Measurements from ENCODE around the gene C1QL4.
"Not testable (repeated sequence)": the region's sequence is repeated elsewhere in the genome, so short reads cannot be mapped to it uniquely, and the experiment has no call there.

The C1QL4 gene

DNA sequence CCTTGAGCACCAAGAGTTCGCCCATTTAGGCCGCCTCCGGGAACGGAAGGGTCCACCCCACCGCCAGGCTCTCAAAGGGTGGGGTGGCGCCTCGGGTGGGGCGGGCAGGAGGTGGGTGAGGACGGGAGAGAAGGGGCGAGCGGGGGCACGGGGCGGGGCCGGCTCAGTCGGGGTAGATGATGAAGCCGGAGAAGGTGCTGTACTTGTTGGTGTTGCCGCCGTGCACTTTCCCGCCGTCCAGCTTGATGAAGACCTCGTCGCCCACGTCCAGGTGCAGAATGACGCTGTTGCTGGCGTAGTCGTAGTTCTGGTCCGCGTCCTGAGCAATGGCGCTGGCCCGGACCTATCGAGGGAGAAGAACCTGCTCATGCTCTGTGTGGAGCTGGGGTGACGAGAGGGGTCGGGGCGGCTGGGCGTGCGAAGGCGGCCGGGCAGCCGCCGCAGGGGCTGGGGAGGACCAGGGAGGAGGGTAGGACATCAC lies 4.1 kb downstream of the C1QL4 start:
- no peak for DNase-seq

DNA sequence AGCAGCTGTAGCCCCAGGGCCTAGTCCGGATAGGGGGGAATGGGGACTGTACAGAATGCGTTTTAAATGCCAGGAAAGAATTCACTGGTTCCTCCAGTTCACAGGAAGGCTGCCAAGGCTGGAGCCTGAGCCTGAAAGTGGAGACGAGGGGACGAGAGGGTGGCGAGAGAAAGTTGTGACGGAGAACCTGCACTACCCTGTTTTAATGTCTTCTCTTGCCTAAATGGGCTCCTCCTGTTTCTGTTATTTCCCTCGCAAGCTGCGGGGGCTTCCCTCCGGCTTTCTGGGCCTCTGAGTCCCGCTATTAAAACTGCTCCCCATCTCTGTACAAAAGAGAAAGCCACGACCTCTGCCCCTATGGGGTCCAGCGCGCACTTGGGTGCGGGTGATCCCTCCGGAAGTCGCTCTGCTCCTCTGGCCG lies 4.5 kb downstream of the C1QL4 start:
- DNase-seq: no peak

- no peak for DNase-seq
Observed at GRCh38 chr12:49331380-49332222, 5.4 kb downstream of the C1QL4 start.

DNA sequence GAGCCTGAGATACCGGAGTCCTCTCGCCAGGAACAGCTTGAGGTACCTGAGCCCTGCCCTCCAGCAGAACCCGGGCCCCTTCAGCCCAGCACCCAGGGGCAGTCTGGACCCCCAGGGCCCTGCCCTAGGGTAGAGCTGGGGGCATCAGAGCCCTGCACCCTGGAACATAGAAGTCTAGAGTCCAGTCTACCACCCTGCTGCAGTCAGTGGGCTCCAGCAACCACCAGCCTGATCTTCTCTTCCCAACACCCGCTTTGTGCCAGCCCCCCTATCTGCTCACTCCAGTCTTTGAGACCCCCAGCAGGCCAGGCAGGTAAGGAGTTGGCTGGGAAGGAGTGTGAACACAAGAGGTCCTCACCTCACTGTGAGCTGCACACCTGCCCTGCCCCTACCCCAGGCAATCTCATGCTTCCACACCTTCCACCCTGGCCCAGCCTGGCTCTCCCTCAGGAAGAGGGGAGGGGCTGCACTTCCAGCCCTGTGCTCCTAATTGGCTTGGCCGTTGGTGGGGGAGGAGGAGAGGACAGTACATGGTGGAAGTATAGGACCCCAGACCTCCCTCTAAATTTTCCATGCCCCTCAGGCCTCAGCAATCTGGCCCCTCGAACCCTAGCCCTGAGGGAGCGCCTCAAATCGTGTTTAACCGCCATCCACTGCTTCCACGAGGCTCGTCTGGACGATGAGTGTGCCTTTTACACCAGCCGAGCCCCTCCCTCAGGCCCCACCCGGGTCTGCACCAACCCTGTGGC lies 6.2 kb downstream of the C1QL4 start:
- DNase-seq: no peak

DNA sequence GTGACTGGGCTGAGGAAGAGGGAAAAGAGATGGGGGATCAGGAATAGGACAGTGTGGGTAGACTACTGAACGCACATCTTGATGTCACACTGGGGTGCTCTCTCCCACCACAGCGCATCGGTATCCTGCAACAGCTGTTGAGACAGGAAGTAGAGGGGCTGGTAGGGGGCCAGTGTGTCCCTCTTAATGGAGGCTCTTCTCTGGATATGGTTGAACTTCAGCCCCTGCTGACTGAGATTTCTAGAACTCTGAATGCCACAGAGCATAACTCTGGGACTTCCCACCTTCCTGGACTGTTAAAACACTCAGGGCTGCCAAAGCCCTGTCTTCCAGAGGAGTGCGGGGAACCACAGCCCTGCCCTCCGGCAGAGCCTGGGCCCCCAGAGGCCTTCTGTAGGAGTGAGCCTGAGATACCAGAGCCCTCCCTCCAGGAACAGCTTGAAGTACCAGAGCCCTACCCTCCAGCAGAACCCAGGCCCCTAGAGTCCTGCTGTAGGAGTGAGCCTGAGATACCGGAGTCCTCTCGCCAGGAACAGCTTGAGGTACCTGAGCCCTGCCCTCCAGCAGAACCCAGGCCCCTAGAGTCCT lies 6.9 kb downstream of the C1QL4 start:
- DNase-seq: no peak

- DNase-seq: no peak
Observed at GRCh38 chr12:49328816-49329215, 8.2 kb downstream of the C1QL4 start.

- no peak for DNase-seq
Observed at GRCh38 chr12:49327887-49328286, 9.1 kb downstream of the C1QL4 start.

DNA sequence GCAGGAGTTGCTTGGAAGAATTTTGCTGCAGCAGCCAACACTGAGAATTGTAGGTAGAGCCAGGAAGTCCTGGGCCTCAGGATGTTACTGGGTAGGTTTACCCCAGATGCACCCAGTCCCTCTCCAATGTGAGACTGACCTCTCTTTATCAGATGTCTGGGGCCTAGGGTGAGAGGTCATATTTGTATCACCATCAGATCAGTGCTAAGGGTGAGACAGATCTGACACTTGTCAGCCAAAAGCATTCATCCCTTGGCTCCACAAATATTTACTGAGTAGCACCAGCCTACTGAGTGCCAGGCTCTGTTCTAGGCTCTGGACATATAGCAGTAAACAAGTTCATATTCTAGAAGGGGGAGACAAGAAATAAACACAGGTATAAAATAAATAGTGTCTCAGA lies 9.6 kb downstream of the C1QL4 start:
- DNase-seq: no peak

DNA sequence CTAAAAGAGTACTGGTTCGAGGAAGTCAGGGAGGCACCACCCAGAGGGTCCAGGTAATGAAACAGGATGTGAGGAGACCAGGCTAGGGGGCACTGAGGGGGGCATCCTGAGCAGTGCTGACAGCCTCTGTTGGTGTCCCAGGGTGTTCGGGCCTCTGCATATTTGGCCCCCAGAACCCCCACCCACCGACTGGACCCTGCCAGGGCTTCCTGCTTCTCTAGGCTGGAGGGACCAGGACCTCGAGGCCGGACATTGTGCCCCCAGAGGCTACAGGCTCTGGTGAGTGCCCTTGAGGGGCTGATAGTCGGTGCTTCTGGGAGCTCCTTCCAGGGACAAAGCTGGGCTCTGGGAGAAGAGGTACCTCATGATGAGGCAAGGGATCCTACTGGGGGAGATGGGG lies 11.4 kb downstream of the C1QL4 start:
- DNase-seq: no peak

DNA sequence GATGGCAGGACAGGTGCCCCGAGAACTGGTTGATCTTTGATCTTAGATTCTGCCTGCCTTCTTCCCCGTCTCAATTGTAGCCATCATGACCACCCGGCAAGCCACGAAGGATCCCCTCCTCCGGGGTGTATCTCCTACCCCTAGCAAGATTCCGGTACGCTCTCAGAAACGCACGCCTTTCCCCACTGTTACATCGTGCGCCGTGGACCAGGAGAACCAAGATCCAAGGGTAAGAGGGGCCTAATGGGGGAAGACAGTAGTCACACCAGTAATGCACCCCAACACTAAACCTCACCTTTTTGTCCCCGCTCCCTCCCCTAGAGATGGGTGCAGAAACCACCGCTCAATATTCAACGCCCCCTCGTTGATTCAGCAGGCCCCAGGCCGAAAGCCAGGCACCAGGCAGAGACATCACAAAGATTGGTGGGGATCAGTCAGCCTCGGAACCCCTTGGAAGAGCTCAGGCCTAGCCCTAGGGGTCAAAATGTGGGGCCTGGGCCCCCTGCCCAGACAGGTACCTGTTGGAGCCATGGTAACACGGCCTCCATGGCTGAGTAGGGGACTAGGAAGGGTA lies 13.4 kb downstream of the C1QL4 start:
- no peak for DNase-seq

- peak; percentile 97 to 99 for DNase-seq
Observed at GRCh38 chr12:49322708-49323523, 14.1 kb downstream of the C1QL4 start, which contains the start of gene TROAP. TROAP (plus strand) TSS chr12:49323255; CDS start chr12:49323609, 354 bp downstream.

DNA sequence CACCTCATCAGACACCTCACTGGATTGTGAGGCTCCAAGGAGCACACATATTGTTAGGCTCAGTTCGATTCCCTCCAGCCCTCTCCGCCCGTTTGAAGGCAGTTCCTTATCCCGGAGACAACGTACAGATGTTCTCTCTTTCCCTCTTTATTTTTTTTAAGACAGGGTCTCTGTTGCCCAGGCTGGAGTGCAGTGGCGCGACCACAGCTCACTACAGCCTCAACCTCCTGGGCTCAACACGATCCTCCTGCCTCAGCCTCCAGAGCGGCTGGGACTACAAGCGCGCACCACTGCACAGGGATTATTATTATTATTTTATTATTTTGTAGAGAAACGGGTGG lies 14.7 kb downstream of the C1QL4 start:
- no peak for DNase-seq

DNA sequence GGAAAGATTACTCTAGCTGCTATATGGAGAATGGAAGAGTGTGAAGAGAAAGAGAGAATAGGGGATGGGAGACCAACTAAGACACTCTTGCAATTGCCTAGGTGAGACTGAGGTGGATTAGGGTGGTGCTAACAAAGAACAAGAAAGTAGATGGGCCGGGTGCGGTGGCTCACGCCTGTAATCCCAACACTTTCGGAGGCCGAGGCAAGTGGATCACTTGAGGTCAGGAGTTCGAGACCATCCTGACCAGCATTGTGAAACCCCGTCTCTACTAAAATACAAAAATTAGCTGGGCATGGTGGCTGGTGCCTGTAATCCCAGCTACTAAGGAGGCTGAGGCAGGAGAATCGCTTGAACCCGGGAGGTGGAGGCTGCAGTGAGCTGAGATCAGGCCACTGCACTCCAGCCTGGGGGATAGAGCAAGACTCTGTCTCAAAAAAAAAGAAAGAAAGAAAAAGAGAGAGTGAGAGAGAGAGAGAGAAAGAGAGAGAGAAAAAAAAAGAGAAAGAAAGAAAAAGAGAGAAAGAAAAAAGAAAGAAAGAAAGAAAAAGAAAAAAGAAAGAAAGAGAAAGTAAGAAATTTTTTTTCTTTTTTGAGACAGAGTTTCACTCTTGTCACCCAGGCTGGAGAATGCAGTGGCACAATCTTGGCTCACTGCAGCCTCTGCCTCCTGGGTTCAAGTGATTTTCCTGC lies 16.4 kb downstream of the C1QL4 start:
- DNase-seq: not testable (repeated sequence)

GRCh38 chr12:49317118-49317517 lies 19.9 kb downstream of the C1QL4 start:
- DNase-seq: not testable (repeated sequence)

DNA sequence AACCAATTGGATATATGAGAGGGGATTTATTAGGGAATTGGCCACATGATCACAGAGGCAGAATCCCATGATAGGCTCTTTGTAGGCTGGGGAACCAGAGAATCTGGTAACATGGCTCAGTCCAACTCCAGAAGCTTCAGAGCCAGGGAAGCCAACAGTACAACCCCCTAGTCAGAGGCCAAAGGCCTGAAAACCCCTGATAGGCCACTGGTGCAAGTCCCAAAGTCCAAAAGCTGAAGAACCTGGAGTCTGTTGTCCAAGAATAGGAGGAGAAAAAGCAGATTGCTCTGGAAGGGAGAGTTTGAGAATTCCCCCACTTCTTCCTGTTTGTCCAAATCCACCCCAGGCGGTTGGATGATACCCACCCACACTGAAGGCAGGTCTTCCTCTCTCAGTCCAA lies 22.2 kb downstream of the C1QL4 start:
- DNase-seq: no peak

DNA sequence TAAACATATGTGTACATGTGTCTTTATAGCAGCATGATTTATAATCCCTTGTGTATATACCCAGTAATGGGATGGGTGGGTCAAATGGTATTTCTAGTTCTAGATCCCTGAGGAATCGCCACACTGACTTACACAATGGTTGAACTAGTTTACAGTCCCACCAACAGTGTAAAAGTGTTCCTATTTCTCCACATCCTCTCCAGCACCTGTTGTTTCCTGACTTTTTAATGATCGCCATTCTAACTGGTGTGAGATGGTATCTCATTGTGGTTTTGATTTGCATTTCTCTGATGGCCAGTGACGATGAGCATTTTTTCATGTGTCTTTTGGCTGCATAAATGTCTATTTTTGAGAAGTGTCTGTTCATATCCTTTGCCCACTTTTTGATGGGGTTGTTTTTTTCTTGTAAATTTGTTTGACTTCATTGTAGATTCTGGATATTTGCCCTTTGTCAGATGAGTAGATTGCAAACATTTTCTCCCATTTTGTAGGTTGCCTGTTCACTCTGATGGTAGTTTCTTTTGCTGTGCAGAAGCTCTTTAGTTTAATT lies 26.5 kb downstream of the C1QL4 start:
- DNase-seq: not testable (repeated sequence)

DNA sequence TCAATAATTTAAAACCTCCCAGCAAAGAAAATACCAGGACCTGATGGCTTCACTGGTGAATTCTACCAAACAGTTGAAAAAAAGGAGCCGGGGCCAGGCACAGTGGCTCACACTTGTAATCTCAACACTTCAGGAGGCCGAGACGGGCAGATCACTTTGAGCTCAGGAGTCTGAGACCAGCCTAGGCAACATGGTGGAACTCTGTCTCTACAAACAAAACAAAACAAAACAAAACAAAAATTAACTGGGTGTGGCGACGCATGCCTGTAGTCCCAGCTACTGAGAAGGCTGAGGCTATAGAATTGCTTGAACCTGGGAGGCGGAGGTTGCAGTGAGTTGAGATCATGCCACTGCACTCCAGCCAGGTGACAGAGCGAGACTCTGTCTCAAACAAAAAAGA lies 27.6 kb downstream of the C1QL4 start:
- no peak for DNase-seq

DNA sequence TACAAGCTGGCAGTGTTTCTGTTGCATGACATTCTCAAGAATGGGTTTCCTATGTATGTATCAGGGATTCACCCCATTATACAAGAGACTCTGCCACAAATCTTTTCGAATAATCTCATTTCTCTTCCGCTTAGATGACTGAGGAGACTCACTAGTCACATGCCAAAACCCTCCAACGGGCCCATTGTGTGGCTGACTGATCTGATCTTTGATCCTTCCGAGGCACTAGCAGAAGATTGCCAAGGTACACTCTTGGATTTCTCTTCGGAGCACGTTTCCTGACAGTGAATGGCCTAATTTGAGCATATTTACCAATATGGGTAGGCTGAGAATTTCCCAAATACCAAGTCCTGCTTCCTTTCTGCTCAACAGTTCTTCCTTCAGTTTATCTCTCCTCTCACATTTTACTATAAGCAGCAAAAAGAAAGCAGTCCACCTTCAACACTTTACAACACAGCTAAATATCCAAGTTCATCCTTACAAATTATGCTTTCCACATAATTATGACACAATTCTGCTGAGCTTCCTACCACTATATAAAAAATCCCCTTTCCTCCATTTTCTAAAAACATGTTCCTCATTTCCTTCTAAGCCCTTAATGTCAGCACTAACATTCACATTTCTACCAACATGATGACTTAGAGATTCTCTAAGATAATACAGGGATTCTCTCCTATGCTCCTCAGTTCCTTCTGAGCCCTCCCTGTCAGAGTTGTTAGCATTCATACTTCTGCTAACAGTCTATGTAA lies 31.1 kb downstream of the C1QL4 start:
- no peak for DNase-seq

DNA sequence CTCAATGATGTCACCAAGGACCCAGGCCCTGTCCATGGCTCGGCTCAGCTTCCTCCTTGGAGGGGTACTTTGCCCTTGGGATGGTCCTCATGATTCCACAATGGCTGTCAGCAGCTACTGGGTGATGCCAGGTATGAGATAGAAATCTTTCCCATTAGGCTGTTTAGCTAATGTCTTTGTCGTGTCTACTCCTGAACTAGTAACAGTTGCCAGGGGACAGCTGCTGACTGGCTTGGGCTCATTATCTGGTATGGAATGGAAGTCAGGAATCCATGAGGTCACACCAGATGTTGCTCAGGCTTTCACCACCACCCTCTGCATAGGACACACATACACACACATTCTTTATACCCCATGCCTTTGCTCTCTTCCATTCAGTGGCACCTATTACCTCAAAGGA lies 32.8 kb downstream of the C1QL4 start:
- DNase-seq: no peak

GRCh38 chr12:49301760-49302159 lies 35.2 kb downstream of the C1QL4 start:
- DNase-seq: no peak

DNA sequence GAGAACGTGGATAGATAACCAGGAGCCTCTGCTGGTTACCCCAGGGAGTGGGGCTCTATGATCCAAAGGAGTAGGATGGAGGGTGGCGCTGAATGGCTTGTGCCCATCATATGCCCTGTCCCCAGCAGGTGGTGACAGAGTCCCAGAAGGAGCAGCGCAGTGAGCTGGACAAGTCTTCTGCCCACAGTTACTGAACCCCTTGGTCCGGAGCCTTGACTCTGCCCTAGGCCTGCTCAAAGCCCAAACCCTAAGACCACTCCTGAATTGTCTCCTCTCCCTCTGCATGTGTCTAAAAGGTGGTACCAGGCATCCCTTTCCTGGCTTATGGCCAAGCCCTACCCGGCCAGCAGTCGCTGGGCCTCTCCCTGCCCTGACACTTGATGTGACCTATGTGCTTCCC lies 38.8 kb downstream of the C1QL4 start:
- no peak for DNase-seq
